Uterus (tissue), 2 donors: Measurements from ENCODE around the gene DGKH.

Experiments used
- POLR2A ChIP-seq, 2 donors: fragments of 450-650 bp; IDR thresholded peaks; one replicate each; pipeline ENCODE4 v1.6.1; 2016; ENCODE audit warnings: antibody characterized with exemption in 2 of 2, mild to moderate bottlenecking in 1 of 2, moderate library complexity in 1 of 2
- TF ChIP-seq, protein P1 (sequence below), 4 experiments: fragments of 200-600 bp in 2 of 4; fragments of 450-650 bp in 2 of 4; sonication (generic) in 2 of 4; IDR thresholded peaks; one replicate each; pipeline ENCODE4 v1.5.1; 2016 to 2019; ENCODE audit warnings: antibody characterized with exemption in 4 of 4, mild to moderate bottlenecking in 2 of 4, moderate library complexity in 1 of 4

DNA sequence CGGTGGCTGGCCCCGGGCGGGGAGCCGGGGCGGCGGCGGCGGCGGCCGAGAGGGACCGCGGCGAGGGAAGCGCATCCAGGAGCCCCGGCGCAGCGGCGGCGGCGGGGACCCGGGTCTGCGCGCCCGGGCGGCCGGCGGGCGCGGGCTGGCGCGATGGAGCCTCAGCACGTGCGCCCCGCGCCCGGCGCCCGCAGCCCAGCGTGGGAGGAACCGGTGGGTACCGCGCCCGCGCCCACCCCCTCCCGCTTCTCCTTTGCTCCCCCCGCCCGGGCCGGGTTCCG lies 7.8 kb upstream of the DGKH start:
- TF ChIP-seq POLR2A (IDR thresholded peaks at IDR 0.05) = no peak
- TF ChIP-seq, protein P1, sequence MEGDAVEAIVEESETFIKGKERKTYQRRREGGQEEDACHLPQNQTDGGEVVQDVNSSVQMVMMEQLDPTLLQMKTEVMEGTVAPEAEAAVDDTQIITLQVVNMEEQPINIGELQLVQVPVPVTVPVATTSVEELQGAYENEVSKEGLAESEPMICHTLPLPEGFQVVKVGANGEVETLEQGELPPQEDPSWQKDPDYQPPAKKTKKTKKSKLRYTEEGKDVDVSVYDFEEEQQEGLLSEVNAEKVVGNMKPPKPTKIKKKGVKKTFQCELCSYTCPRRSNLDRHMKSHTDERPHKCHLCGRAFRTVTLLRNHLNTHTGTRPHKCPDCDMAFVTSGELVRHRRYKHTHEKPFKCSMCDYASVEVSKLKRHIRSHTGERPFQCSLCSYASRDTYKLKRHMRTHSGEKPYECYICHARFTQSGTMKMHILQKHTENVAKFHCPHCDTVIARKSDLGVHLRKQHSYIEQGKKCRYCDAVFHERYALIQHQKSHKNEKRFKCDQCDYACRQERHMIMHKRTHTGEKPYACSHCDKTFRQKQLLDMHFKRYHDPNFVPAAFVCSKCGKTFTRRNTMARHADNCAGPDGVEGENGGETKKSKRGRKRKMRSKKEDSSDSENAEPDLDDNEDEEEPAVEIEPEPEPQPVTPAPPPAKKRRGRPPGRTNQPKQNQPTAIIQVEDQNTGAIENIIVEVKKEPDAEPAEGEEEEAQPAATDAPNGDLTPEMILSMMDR (IDR thresholded peaks at IDR 0.05) = no peak
